SK-N-SH treated with all-trans-retinoic acid at 6 μM for 48 hours (cell line): ENCODE data around the gene APOLD1.

ENCODE experiments used
- ATAC-seq: fragments of 200-7000 bp; cut with Tn5 transposase; 3 replicates; pipeline ENCODE4 v1.9.1; 2020; ENCODE audit warnings: mild to moderate bottlenecking, moderate library complexity
- ARNTL ChIP-seq: fragments of 450-650 bp; formaldehyde crosslinking; IDR thresholded peaks from 2 replicates; pipeline ENCODE4 v1.5.0; 2020; ENCODE audit warnings: low read depth, mild to moderate bottlenecking, moderate library complexity, borderline replicate concordance
- BACH2 ChIP-seq: fragments of 250-450 bp; sonication (Bioruptor Pico); IDR thresholded peaks from 2 replicates; pipeline ENCODE4 v1.9.0; 2021; ENCODE audit warnings: mild to moderate bottlenecking, borderline replicate concordance
- CREB5 ChIP-seq: fragments of 250-450 bp; sonication (Bioruptor Pico); IDR thresholded peaks from 2 replicates; pipeline ENCODE4 v1.5.1; 2020; ENCODE audit warnings: low read depth, mild to moderate bottlenecking, moderate library complexity
- CSRNP3 ChIP-seq: fragments of 250-450 bp; sonication (Bioruptor Pico); IDR thresholded peaks from 2 replicates; pipeline ENCODE4 v1.5.1; 2021; ENCODE audit warnings: mild to moderate bottlenecking, moderate library complexity
- ESRRG ChIP-seq: fragments of 250-450 bp; sonication (Bioruptor Pico); IDR thresholded peaks from 2 replicates; pipeline ENCODE4 v1.6.1; 2021; ENCODE audit warnings: mild to moderate bottlenecking
- GLIS3 ChIP-seq: fragments of 250-450 bp; sonication (Bioruptor Pico); IDR thresholded peaks from 2 replicates; pipeline ENCODE4 v1.5.0; 2020; ENCODE audit warnings: mild to moderate bottlenecking, moderate library complexity
- ISL1 ChIP-seq: fragments of 250-450 bp; sonication (Bioruptor Pico); IDR thresholded peaks from 2 replicates; pipeline ENCODE4 v2.1.2; 2022; ENCODE audit warnings: mild to moderate bottlenecking, moderate library complexity
- OSR1 ChIP-seq: fragments of 250-450 bp; sonication (Bioruptor Pico); IDR thresholded peaks from 2 replicates; pipeline ENCODE4 v1.8.0; 2022; ENCODE audit warnings: moderate library complexity, mild to moderate bottlenecking, inconsistent platforms
- PPARA ChIP-seq: fragments of 250-450 bp; sonication (Bioruptor Pico); IDR thresholded peaks from 2 replicates; pipeline ENCODE4 v1.5.0; 2020; ENCODE audit warnings: mild to moderate bottlenecking, borderline replicate concordance
- RARB ChIP-seq: fragments of 250-450 bp; sonication (Bioruptor Pico); IDR thresholded peaks from 2 replicates; pipeline ENCODE4 v1.8.0; 2021; ENCODE audit warnings: mild to moderate bottlenecking, moderate library complexity
- SNAI2 ChIP-seq: fragments of 250-450 bp; sonication (Bioruptor Pico); IDR thresholded peaks from 2 replicates; pipeline ENCODE4 v1.5.0; 2020; ENCODE audit warnings: mild to moderate bottlenecking, moderate library complexity
- TCF4 ChIP-seq: fragments of 250-450 bp; sonication (Bioruptor Pico); IDR thresholded peaks from 2 replicates; pipeline ENCODE4 v1.8.0; 2021; ENCODE audit warnings: mild to moderate bottlenecking, moderate library complexity, borderline replicate concordance
- ZC3H10 ChIP-seq: fragments of 250-450 bp; sonication (Bioruptor Pico); IDR thresholded peaks from 2 replicates; pipeline ENCODE4 v1.5.1; 2021; ENCODE audit warnings: mild to moderate bottlenecking, moderate library complexity
- ZFP3 ChIP-seq: fragments of 250-450 bp; sonication (Bioruptor Pico); IDR thresholded peaks from 2 replicates; pipeline ENCODE4 v1.5.0; 2020; ENCODE audit warnings: mild to moderate bottlenecking, moderate library complexity
- ZFP30 ChIP-seq: fragments of 450-650 bp; formaldehyde crosslinking; IDR thresholded peaks from 2 replicates; pipeline ENCODE4 v1.5.0; 2022; ENCODE audit warnings: mild to moderate bottlenecking, moderate library complexity
- ZNF565 ChIP-seq: fragments of 450-650 bp; formaldehyde crosslinking; conservative IDR thresholded peaks from 2 replicates; pipeline ENCODE4 v1.5.0; 2020; ENCODE audit warnings: low read depth, mild to moderate bottlenecking, moderate library complexity
- ZNF8 ChIP-seq: fragments of 450-650 bp; formaldehyde crosslinking; IDR thresholded peaks from 2 replicates; pipeline ENCODE4 v1.5.0; 2020; ENCODE audit warnings: mild to moderate bottlenecking, moderate library complexity
- TF ChIP-seq, protein P1 (sequence below): fragments of 250-450 bp; sonication (Bioruptor Pico); IDR thresholded peaks from 2 replicates; pipeline ENCODE4 v1.5.0; 2020; ENCODE audit warnings: mild to moderate bottlenecking, moderate library complexity
- TF ChIP-seq, protein P2 (sequence below): fragments of 250-450 bp; sonication (Bioruptor Pico); IDR thresholded peaks from 2 replicates; pipeline ENCODE4 v1.8.0; 2021; ENCODE audit warnings: low read depth, mild to moderate bottlenecking, moderate library complexity, borderline replicate concordance
- TF ChIP-seq, protein P3 (sequence below): fragments of 250-450 bp; sonication (Bioruptor Pico); IDR thresholded peaks from 2 replicates; pipeline ENCODE4 v1.8.0; 2020; ENCODE audit warnings: mild to moderate bottlenecking, moderate library complexity, borderline replicate concordance

The APOLD1 gene

GRCh38 chr12:12823300-12823699, 37.8 kb downstream of the APOLD1 start (continued):
- TF ChIP-seq, protein P1, sequence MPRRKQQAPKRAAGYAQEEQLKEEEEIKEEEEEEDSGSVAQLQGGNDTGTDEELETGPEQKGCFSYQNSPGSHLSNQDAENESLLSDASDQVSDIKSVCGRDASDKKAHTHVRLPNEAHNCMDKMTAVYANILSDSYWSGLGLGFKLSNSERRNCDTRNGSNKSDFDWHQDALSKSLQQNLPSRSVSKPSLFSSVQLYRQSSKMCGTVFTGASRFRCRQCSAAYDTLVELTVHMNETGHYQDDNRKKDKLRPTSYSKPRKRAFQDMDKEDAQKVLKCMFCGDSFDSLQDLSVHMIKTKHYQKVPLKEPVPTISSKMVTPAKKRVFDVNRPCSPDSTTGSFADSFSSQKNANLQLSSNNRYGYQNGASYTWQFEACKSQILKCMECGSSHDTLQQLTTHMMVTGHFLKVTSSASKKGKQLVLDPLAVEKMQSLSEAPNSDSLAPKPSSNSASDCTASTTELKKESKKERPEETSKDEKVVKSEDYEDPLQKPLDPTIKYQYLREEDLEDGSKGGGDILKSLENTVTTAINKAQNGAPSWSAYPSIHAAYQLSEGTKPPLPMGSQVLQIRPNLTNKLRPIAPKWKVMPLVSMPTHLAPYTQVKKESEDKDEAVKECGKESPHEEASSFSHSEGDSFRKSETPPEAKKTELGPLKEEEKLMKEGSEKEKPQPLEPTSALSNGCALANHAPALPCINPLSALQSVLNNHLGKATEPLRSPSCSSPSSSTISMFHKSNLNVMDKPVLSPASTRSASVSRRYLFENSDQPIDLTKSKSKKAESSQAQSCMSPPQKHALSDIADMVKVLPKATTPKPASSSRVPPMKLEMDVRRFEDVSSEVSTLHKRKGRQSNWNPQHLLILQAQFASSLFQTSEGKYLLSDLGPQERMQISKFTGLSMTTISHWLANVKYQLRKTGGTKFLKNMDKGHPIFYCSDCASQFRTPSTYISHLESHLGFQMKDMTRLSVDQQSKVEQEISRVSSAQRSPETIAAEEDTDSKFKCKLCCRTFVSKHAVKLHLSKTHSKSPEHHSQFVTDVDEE (CRISPR knock-in tag) = no peak
- TF ChIP-seq ISL1 (CRISPR knock-in tag) (peak; percentile 93), ZC3H10 (CRISPR knock-in tag) (no peak), GLIS3 (no peak), ZFP3 (CRISPR knock-in tag) (no peak), TCF4 (no peak; the same call in 1 of the 2 replicates), ZNF565 (0 out of 2 replicates have a peak, but pooled peaks have one; percentile 49), BACH2 (CRISPR knock-in tag) (no peak), ZNF8 (CRISPR knock-in tag) (no peak), SNAI2 (CRISPR knock-in tag) (no peak), CSRNP3 (CRISPR knock-in tag) (peak; percentile 44; the same call in 1 of the 2 replicates), PPARA (CRISPR knock-in tag) (no peak), ZFP30 (CRISPR knock-in tag) (no peak)

DNA sequence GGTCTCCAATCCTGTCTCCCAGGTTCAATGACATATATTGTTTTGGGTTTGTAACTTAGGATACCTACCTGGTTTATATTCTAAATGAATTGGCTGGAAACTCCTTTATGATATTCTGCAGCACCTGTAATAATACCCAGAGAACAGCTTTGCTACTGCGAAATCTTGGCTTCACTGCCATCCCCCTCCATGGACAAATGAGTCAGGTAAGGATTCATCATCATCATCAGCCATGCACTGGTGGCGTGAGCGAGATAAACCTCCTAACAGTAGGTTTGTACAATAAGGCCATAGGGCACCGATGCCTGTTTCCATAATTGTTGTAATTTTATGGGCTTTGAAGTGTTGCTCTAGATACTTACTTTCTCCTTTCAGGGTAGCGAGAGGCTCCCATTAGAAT, 38.4 kb downstream of the APOLD1 start:
- no peak for ATAC-seq
- TF ChIP-seq ZC3H10 (CRISPR knock-in tag) (no peak), BACH2 (CRISPR knock-in tag) (no peak), ISL1 (CRISPR knock-in tag) (no peak), CREB5 (CRISPR knock-in tag) (no peak), ZFP30 (CRISPR knock-in tag) (no peak), ZFP3 (CRISPR knock-in tag) (no peak), OSR1 (CRISPR knock-in tag) (no peak), ARNTL (CRISPR knock-in tag) (no peak), SNAI2 (CRISPR knock-in tag) (no peak), ESRRG (CRISPR knock-in tag) (no peak), GLIS3 (no peak), RARB (CRISPR knock-in tag) (no peak)
- TF ChIP-seq, protein P2, sequence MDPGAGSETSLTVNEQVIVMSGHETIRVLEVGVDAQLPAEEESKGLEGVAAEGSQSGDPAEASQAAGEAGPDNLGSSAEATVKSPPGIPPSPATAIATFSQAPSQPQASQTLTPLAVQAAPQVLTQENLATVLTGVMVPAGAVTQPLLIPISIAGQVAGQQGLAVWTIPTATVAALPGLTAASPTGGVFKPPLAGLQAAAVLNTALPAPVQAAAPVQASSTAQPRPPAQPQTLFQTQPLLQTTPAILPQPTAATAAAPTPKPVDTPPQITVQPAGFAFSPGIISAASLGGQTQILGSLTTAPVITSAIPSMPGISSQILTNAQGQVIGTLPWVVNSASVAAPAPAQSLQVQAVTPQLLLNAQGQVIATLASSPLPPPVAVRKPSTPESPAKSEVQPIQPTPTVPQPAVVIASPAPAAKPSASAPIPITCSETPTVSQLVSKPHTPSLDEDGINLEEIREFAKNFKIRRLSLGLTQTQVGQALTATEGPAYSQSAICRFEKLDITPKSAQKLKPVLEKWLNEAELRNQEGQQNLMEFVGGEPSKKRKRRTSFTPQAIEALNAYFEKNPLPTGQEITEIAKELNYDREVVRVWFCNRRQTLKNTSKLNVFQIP (CRISPR knock-in tag) = no peak
- TF ChIP-seq, protein P3, sequence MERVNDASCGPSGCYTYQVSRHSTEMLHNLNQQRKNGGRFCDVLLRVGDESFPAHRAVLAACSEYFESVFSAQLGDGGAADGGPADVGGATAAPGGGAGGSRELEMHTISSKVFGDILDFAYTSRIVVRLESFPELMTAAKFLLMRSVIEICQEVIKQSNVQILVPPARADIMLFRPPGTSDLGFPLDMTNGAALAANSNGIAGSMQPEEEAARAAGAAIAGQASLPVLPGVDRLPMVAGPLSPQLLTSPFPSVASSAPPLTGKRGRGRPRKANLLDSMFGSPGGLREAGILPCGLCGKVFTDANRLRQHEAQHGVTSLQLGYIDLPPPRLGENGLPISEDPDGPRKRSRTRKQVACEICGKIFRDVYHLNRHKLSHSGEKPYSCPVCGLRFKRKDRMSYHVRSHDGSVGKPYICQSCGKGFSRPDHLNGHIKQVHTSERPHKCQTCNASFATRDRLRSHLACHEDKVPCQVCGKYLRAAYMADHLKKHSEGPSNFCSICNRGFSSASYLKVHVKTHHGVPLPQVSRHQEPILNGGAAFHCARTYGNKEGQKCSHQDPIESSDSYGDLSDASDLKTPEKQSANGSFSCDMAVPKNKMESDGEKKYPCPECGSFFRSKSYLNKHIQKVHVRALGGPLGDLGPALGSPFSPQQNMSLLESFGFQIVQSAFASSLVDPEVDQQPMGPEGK (CRISPR knock-in tag) = no peak

GRCh38 chr12:12835378-12836146, 50.1 kb downstream of the APOLD1 start:
- peak; percentile 18; the same call in 2 of the 3 replicates for ATAC-seq
- TF ChIP-seq ZFP3 (CRISPR knock-in tag) = no peak
- TF ChIP-seq, protein P2 (CRISPR knock-in tag) = no peak
- TF ChIP-seq ZC3H10 (CRISPR knock-in tag) = no peak
